Upper lobe of left lung (tissue), 4 donors: ENCODE data around the gene PCMTD2.
"Not testable (repeated sequence)": the region's sequence is repeated elsewhere in the genome, so short reads cannot be mapped to it uniquely, and the experiment has no call there.

Experiments used
- EP300 ChIP-seq, 4 donors: sonication (generic); formaldehyde crosslinking; IDR thresholded peaks; one replicate each; pipeline ENCODE4 v1.5.1; 2017; ENCODE audit warnings: antibody characterized with exemption in 4 of 4, control low read depth in 2 of 4
- POLR2A ChIP-seq, 4 donors: fragments of 450-650 bp; IDR thresholded peaks; one replicate each; pipeline ENCODE4 v1.5.1; 2016 to 2017; ENCODE audit warnings: antibody characterized with exemption in 4 of 4, mild to moderate bottlenecking in 2 of 4
- POLR2AphosphoS5 ChIP-seq, 2 donors: sonication (generic); formaldehyde crosslinking; IDR thresholded peaks; one replicate each; pipeline ENCODE4 v1.5.1; 2017; ENCODE audit warnings: antibody characterized with exemption in 2 of 2
- TF ChIP-seq, protein P1 (sequence below), 6 experiments: fragments of 450-650 bp in 4 of 6; fragments of 200-600 bp in 2 of 6; sonication (generic) in 2 of 6; IDR thresholded peaks; one replicate each; pipeline ENCODE4 v1.5.1; 2016 to 2019; ENCODE audit warnings: antibody characterized with exemption in 6 of 6

DNA sequence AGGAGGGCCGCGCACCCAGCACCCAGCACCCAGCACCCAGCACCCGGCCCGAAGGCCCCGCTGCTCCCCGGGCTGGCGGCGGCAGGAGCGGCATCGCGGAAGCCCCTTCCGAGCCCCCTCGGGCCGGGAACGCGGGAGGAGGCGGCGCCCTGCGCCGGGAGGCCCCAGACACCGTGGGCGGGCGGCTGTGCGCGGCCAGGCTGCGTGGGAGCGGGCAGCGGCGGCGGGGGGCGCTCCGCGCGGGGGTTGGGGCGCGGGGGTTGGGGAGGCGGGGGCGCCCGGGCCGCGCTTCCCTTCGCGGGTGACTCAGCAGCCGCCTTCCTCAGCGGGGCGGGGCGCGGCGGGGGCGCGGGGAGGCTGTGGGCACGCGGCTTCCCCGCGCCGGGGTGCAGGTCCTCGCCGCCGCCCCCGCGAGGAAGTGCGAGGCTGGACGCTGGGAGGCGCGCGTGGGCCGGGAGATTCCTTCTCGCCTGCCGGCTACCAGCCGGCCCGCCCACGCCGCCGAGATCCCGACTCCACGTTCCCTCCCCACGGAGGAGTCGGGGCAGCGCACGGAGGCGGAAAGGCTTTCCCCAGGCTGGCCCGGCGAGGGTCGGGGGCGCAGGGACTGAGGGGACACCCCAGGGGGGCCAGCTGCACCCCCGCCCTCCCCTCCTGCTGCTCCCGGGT lies 61.0 kb downstream of the PCMTD2 start:
- TF ChIP-seq, protein P1, sequence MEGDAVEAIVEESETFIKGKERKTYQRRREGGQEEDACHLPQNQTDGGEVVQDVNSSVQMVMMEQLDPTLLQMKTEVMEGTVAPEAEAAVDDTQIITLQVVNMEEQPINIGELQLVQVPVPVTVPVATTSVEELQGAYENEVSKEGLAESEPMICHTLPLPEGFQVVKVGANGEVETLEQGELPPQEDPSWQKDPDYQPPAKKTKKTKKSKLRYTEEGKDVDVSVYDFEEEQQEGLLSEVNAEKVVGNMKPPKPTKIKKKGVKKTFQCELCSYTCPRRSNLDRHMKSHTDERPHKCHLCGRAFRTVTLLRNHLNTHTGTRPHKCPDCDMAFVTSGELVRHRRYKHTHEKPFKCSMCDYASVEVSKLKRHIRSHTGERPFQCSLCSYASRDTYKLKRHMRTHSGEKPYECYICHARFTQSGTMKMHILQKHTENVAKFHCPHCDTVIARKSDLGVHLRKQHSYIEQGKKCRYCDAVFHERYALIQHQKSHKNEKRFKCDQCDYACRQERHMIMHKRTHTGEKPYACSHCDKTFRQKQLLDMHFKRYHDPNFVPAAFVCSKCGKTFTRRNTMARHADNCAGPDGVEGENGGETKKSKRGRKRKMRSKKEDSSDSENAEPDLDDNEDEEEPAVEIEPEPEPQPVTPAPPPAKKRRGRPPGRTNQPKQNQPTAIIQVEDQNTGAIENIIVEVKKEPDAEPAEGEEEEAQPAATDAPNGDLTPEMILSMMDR (IDR thresholded peaks at IDR 0.05): not testable (repeated sequence)
- TF ChIP-seq POLR2A, EP300, POLR2AphosphoS5 (IDR thresholded peaks at IDR 0.05): not testable (repeated sequence)
